Transverse colon (tissue), 4 donors: ENCODE data around the gene IGSF21. TPM values are rescaled to one million over a fixed set of nuclear protein-coding genes. Genes with fewer than 3 reads are reported as not detected.

Experiments
- DNase-seq: peaks from one replicate; pipeline ENCODE4 v3.0.0-alpha.2; 2019
- H3K27ac ChIP-seq, 4 donors: fragments of 200-600 bp; sonication (generic); 2 replicates each; pipeline ENCODE4 v1.5.1; 2016 to 2018; ENCODE audit warnings: inconsistent platforms in 4 of 4
- H3K27me3 ChIP-seq: fragments of 200-600 bp; sonication (generic); 2 replicates; pipeline ENCODE4 v1.5.1; 2017; ENCODE audit warnings: inconsistent platforms
- H3K36me3 ChIP-seq, 4 donors: fragments of 200-600 bp; sonication (generic); 2 replicates each; pipeline ENCODE4 v1.5.1; 2017 to 2019; ENCODE audit warnings: inconsistent platforms in 4 of 4
- H3K4me1 ChIP-seq, 4 donors: fragments of 200-600 bp; sonication (generic); 2 replicates each; pipeline ENCODE4 v1.5.1; 2017 to 2020; ENCODE audit warnings: inconsistent platforms in 4 of 4
- H3K4me3 ChIP-seq, 4 donors: fragments of 200-600 bp; sonication (generic); 1 replicate in 1 of 4; 2 replicates in 3 of 4; pipeline versions ENCODE4 v1.5.1 to v1.6.1; 2017 to 2019; ENCODE audit warnings: inconsistent platforms in 4 of 4
- H3K9me3 ChIP-seq, 2 donors: fragments of 200-600 bp; sonication (generic); 2 replicates each; pipeline ENCODE4 v1.5.1; 2017 to 2019; ENCODE audit warnings: inconsistent platforms in 2 of 2
- EP300 ChIP-seq: sonication (generic); formaldehyde crosslinking; IDR thresholded peaks from one replicate; pipeline ENCODE4 v1.6.1; 2017; ENCODE audit warnings: antibody characterized with exemption, low read depth
- POLR2A ChIP-seq: fragments of 450-650 bp; IDR thresholded peaks from one replicate; pipeline ENCODE4 v1.6.1; 2016; ENCODE audit warnings: antibody characterized with exemption, mild to moderate bottlenecking, moderate library complexity
- POLR2AphosphoS5 ChIP-seq, 3 donors: sonication (generic); formaldehyde crosslinking; IDR thresholded peaks; one replicate each; pipeline ENCODE4 v1.6.1; 2016; ENCODE audit warnings: antibody characterized with exemption in 3 of 3
- WGBS, 2 donors: methylation state at CpG; one replicate each; pipeline ENCODE4 v1.1.5; 2018; ENCODE audit warnings: low coverage in 1 of 2; 5-methylcytosine and 5-hydroxymethylcytosine counted together
- in situ Hi-C, 4 donors: fragments of 200-750 bp; cut with MboI; loops; one replicate each; pipeline versions ENCODE4 v1.15.0 to v1.15.1; 2017; ENCODE audit warnings: low sequenced_read_pairs in 3 of 4, low pct_ligation_motif_present in 1 of 4, low pct_unique_long_range_greater_than_20kb in 1 of 4
- intact Hi-C: fragments of 100-400 bp; cut with DNase I; formaldehyde crosslinking; loops from one replicate; pipeline ENCODE4 v1.15.1; 2023; ENCODE audit warnings: low total_unique reads
- total RNA-seq, 4 donors: library from RNA; depleted of rRNA; stranded (reverse); fragments of >200 nt; gene quantifications; one replicate each; pipeline ENCODE4 v1.1.0, GENCODE V29; 2016
- TF ChIP-seq, protein P1 (sequence below), 5 experiments: fragments of 200-600 bp in 3 of 5; fragments of 450-650 bp in 2 of 5; sonication (generic) in 3 of 5; IDR thresholded peaks; 1 replicate in 2 of 5; 2 replicates in 3 of 5; pipeline ENCODE4 v1.5.1; 2016 to 2017; ENCODE audit warnings: antibody characterized with exemption in 5 of 5, inconsistent platforms in 3 of 5, mild to moderate bottlenecking in 2 of 5, moderate library complexity in 1 of 5

Gene IGSF21
- total RNA-seq, 4 donors from 2014 or later, result 1.1 to 6.8 (median 1.6) TPM; not detected in 1

DNA sequence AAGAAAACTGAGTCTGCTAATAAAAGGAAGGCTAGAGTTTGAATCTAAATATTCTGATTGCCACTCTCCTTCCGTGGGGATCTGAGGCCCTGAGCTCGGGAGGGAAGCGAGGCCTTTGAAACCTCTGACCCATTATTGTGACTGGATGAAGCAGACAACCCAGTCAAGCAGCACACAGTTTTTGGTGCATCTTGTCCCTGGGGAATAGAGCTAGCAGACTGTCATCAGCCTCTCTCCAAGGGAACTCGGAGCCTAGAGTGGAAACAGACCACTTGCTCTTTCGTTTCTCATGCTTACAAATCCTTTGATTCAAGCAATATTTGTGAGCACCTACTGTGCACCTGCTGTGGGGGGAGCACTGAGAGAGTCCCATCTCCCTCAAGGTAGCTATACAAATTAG is 240.0 kb downstream of the IGSF21 start:
- Histone ChIP-seq H3K27me3 (peaks cover 13% of the 10 kb centered on the region), H3K9me3 (no peaks in the 10 kb centered on the region), H3K4me1 (no peaks in the 10 kb centered on the region), H3K36me3 (no peaks in the 10 kb centered on the region), H3K4me3 (no peak overlapping the region), H3K27ac (no peak overlapping the region)
- TF ChIP-seq POLR2AphosphoS5 (IDR thresholded peaks at IDR 0.05), result no peak
- TF ChIP-seq POLR2A, result no peak
- TF ChIP-seq EP300, result no peak
- TF ChIP-seq, protein P1, sequence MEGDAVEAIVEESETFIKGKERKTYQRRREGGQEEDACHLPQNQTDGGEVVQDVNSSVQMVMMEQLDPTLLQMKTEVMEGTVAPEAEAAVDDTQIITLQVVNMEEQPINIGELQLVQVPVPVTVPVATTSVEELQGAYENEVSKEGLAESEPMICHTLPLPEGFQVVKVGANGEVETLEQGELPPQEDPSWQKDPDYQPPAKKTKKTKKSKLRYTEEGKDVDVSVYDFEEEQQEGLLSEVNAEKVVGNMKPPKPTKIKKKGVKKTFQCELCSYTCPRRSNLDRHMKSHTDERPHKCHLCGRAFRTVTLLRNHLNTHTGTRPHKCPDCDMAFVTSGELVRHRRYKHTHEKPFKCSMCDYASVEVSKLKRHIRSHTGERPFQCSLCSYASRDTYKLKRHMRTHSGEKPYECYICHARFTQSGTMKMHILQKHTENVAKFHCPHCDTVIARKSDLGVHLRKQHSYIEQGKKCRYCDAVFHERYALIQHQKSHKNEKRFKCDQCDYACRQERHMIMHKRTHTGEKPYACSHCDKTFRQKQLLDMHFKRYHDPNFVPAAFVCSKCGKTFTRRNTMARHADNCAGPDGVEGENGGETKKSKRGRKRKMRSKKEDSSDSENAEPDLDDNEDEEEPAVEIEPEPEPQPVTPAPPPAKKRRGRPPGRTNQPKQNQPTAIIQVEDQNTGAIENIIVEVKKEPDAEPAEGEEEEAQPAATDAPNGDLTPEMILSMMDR (IDR thresholded peaks at IDR 0.05), result no peak
- 74% methylated on average over 5 of the region's 5 CpGs; no CpG with 5 or more reads in 1 of the 2 donors for WGBS, 2 donors
- DNase-seq, result no peak
- in situ Hi-C loops, result no loop called here
- intact Hi-C loops, result no loop called here

DNA sequence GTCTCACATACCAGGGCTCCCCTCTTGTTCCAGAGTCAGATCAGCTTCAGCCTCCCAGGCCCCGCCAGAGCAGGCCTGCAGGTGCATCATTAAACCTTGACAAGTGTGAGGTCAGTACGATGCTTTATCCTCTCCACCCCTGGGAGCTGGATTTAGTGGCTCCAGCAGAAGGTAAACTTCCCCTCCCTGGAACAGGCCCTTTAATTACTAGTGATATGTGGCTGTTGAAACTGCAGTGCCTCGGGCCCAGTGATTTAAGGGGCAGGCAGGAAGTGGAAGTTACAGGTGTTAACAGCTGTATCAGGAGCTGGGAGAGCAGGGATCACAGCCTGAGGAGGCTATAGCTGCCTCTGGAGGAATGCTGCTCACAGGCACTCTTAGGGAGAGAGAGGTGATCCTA is 240.8 kb downstream of the IGSF21 start:
- Histone ChIP-seq H3K9me3 (no peaks in the 10 kb centered on the region), H3K27me3 (peaks cover 16% of the 10 kb centered on the region), H3K4me3 (no peak overlapping the region), H3K4me1 (no peaks in the 10 kb centered on the region), H3K27ac (no peak overlapping the region), H3K36me3 (no peaks in the 10 kb centered on the region)
- intact Hi-C loops, result no loop called here
- 29% methylated on average over 3 of the region's 3 CpGs; no CpG with 5 or more reads in 1 of the 2 donors for WGBS, 2 donors
- in situ Hi-C loops, result no loop called here
- no peak for DNase-seq
- TF ChIP-seq POLR2AphosphoS5 (IDR thresholded peaks at IDR 0.05) (no peak), POLR2A (no peak), EP300 (no peak)
- TF ChIP-seq, protein P1 (IDR thresholded peaks at IDR 0.05), result no peak

DNA sequence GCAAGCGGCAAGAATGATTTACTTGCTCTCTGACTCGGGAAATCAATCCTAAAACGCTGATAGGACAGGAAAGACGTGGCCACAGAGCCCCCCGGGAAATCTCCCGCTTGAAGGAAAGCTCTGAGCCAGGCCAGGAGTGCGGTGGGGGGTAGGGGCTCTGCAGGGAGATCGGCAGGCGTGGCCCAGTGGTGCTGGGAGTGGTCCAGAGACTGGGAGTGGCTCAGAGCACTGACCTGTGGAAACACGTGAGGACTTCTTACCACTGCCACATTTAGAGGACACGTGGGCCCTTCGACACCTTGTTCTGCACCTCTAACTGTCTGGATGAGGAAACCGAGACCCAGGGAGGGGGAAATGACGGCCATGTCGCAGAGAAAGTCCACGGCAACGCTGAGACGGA is 243.1 kb downstream of the IGSF21 start:
- H3K9me3 ChIP-seq, result no peaks in the 10 kb centered on the region
- H3K27me3 ChIP-seq, result peaks cover 26% of the 10 kb centered on the region
- whole genome bisulfite sequencing, 2 donors, result 65% methylated on average over 18 of the region's 18 CpGs; no CpG with 5 or more reads in 1 of the 2 donors
- in situ Hi-C loops (no loop called here), intact Hi-C loops (no loop called here)
- H3K4me3 ChIP-seq, result no peak overlapping the region
- no peaks in the 10 kb centered on the region for H3K36me3 ChIP-seq
- no peak for TF ChIP-seq POLR2AphosphoS5 (IDR thresholded peaks at IDR 0.05)
- no peak for TF ChIP-seq EP300
- TF ChIP-seq, protein P1 (IDR thresholded peaks at IDR 0.05), result no peak
- TF ChIP-seq POLR2A, result no peak
- H3K27ac ChIP-seq, result no peak overlapping the region
- H3K4me1 ChIP-seq, result no peaks in the 10 kb centered on the region
- no peak for DNase-seq

DNA sequence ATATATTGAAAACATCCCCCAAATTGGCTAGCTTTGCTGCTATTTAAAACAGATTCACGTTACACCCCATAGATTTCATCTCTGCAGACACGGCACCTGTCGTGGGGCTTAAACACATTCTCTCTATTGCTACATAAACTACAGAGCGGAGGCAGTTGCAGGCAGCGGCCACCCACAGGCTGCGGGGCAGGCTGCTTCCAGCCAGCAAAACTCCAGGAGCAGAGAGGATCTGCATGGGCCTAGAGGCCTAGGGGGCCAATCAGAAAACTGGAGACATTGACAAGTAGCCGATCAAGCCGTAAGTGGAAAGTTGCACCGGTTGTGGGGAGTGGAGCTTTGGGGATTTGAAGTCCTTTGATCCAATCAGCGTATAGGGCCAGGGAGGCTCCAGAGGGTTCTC is 244.1 kb downstream of the IGSF21 start:
- DNase-seq, result no peak
- intact Hi-C loops, result no loop called here
- no peak overlapping the region for H3K27ac ChIP-seq
- H3K4me3 ChIP-seq, result no peak overlapping the region
- no peaks in the 10 kb centered on the region for H3K4me1 ChIP-seq
- WGBS, 2 donors, result 87% methylated on average over 10 of the region's 10 CpGs; no CpG with 5 or more reads in 1 of the 2 donors
- no peaks in the 10 kb centered on the region for H3K9me3 ChIP-seq
- in situ Hi-C loops, result no loop called here
- H3K27me3 ChIP-seq, result peaks cover 26% of the 10 kb centered on the region
- TF ChIP-seq POLR2AphosphoS5 (IDR thresholded peaks at IDR 0.05) (no peak), POLR2A (no peak), EP300 (no peak)
- TF ChIP-seq, protein P1 (IDR thresholded peaks at IDR 0.05), result no peak
- H3K36me3 ChIP-seq, result no peaks in the 10 kb centered on the region
